Astrocyte of the cerebellum (primary cell): ENCODE measurements around the gene HASPIN.

Experiments
- DNase-seq: peaks from one replicate; pipeline ENCODE4 v3.0.0-alpha.2; 2011; ENCODE audit warnings: low read depth
- H3K4me3 ChIP-seq: 2 replicates; pipeline ENCODE4 v1.5.1; 2011; ENCODE audit warnings: mild to moderate bottlenecking, low read depth, low read length, moderate library complexity
- CTCF ChIP-seq: IDR thresholded peaks from 2 replicates; pipeline ENCODE4 v1.5.1; 2012; ENCODE audit warnings: low read length, low read depth, moderate library complexity, mild to moderate bottlenecking; ENCODE audit errors: missing control alignments
- in situ Hi-C: cut with HindIII; loops from 2 replicates; pipeline ENCODE4 v1.10.0; 2017; ENCODE audit warnings: low sequenced_read_pairs

HASPIN gene

DNA sequence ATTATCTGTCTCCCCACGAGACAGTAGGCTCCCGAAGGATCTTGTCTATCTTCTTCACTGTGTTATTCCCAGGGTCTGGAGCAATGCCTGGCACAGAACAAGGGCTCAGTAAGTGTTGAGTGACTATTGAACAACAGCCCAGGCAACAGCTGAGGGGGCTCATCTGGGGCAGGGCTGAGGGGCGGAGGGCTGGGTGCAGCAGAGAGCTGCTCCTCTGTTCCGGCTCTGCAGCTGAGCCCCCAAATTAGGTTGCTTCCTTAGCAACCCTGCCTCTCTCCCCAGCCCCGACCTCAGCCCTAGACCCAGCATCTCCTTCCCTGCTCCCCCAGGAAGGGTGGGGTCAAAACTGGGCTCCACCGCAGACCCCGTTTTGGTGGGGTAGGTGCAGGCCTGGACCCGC is 45.1 kb downstream of the HASPIN start:
- in situ Hi-C loops = no loop called here
- no peak for DNase-seq
- H3K4me3 ChIP-seq = no peak overlapping the region
- no peak for TF ChIP-seq CTCF

DNA sequence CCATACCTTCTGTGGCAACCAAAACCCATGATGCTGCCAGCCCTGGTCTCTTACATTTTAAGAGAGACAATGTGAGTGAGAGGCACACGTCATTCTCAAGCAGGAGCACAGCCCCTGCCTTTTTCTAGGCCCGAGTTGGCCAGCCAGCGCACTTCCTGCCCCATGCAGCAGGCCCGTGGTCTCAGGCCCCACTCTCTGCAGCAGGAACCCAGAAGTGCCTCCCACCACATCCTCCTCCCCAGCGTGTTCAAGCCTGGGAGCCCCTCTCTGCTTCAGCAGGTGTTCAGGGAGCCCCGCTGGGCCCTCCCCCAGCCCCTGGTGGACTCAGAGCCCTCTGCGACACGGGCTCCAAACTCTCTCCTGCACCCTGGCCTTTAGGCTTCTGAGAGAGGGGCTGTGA is 46.8 kb downstream of the HASPIN start:
- no peak for DNase-seq
- no peak for TF ChIP-seq CTCF
- in situ Hi-C loops = no loop called here
- no peak overlapping the region for H3K4me3 ChIP-seq

DNA sequence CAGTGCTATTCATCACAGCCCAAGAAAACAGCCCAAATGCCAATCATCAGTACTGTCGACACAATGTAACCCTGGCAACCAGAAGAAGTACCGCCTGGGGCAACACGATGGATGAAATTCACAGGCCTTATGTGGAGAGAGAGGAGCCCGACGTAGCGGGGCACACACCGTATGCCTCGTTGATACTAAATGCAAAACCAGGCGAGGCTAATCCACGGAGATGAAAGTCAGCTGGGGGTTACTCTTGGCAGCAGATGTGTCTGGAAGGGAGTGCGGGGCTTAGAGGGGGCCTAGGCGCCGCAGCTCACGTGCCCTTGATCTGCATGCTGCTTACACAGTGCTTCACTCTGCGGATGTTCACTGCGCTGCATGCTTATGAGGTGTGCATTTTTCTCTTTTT is 47.4 kb downstream of the HASPIN start:
- no peak overlapping the region for H3K4me3 ChIP-seq
- no peak for TF ChIP-seq CTCF
- in situ Hi-C loops = no loop called here
- no peak for DNase-seq

DNA sequence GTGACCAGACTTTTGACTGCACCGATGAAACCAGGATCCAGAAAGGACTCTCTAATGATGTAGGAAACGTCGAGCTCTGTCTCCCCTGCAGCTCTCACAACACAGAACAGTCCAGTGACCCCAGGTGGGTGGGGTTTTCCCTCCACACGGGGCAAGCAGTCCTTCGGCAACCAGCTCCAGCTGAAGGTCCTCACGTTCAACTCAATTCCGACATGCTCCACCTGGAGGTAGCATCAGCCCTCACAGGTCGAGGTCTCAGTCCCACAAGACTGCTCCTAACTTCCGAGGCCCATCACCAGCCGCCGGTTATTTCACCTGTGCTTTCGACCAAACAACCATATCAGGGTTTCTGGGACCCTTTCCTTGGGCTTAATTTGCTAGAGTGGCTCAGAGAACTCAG is 49.1 kb downstream of the HASPIN start:
- no peak for DNase-seq
- in situ Hi-C loops = no loop called here
- TF ChIP-seq CTCF = no peak
- no peak overlapping the region for H3K4me3 ChIP-seq

GRCh38 chr17:3773511-3773910 is 49.8 kb downstream of the HASPIN start:
- in situ Hi-C loops = no loop called here
- peak; percentile 6 for DNase-seq
- H3K4me3 ChIP-seq = no peak overlapping the region
- TF ChIP-seq CTCF = no peak

- no peak overlapping the region for H3K4me3 ChIP-seq
- in situ Hi-C loops = no loop called here
- no peak for DNase-seq
- no peak for TF ChIP-seq CTCF
Observed at GRCh38 chr17:3773966-3774365, 50.3 kb downstream of the HASPIN start.
